HG03103 (cell line): ENCODE measurements around the gene HSD17B2.
"Not testable (repeated sequence)": the region's sequence is repeated elsewhere in the genome, so short reads cannot be mapped to it uniquely, and the experiment has no call there.

ENCODE experiments used
- ATAC-seq: cut with Tn5 transposase; IDR thresholded peaks from one replicate; pipeline ENCODE4 v1.9.1; 2021; ENCODE audit warnings: low read depth; ENCODE audit not compliant: unreplicated experiment

Gene HSD17B2

GRCh38 chr16:82074019-82074558 is 39.0 kb downstream of the HSD17B2 start:
- no peak for ATAC-seq

- no peak for ATAC-seq
These were observed 43.1 kb downstream of the HSD17B2 start for GRCh38 chr16:82078125-82078524.

GRCh38 chr16:82079892-82080291 is 44.8 kb downstream of the HSD17B2 start:
- no peak for ATAC-seq

- ATAC-seq = no peak
These were observed 46.2 kb downstream of the HSD17B2 start for GRCh38 chr16:82081264-82081663.

- ATAC-seq = no peak
These were observed 47.0 kb downstream of the HSD17B2 start for GRCh38 chr16:82082097-82082496.

- ATAC-seq = peak; percentile 74
These were observed 47.6 kb downstream of the HSD17B2 start for GRCh38 chr16:82082543-82083244.

GRCh38 chr16:82083710-82084353 is 48.8 kb downstream of the HSD17B2 start:
- ATAC-seq = no peak

GRCh38 chr16:82085011-82085779 is 50.1 kb downstream of the HSD17B2 start:
- no peak for ATAC-seq

GRCh38 chr16:82088483-82088882 is 53.4 kb downstream of the HSD17B2 start:
- no peak for ATAC-seq

- ATAC-seq = no peak
These were observed 56.2 kb downstream of the HSD17B2 start for GRCh38 chr16:82091241-82091640.

GRCh38 chr16:82092711-82093110 is 57.7 kb downstream of the HSD17B2 start:
- no peak for ATAC-seq

- no peak for ATAC-seq
These were observed 58.7 kb downstream of the HSD17B2 start for GRCh38 chr16:82093666-82094300.

GRCh38 chr16:82094942-82095540 is 60.0 kb downstream of the HSD17B2 start:
- no peak for ATAC-seq

GRCh38 chr16:82096641-82097040 is 61.6 kb downstream of the HSD17B2 start:
- ATAC-seq = no peak

GRCh38 chr16:82105107-82105506 is 70.1 kb downstream of the HSD17B2 start:
- no peak for ATAC-seq

- ATAC-seq = no peak
These were observed 73.0 kb downstream of the HSD17B2 start for GRCh38 chr16:82108100-82108499.

- no peak for ATAC-seq
These were observed 73.7 kb downstream of the HSD17B2 start for GRCh38 chr16:82108774-82109173.

GRCh38 chr16:82109266-82109665 is 74.2 kb downstream of the HSD17B2 start:
- not testable (repeated sequence) for ATAC-seq

- no peak for ATAC-seq
These were observed 76.9 kb downstream of the HSD17B2 start for GRCh38 chr16:82111944-82112343.

GRCh38 chr16:82113741-82114140 is 78.7 kb downstream of the HSD17B2 start:
- ATAC-seq = no peak
